GM21423 (cell line): Measurements from ENCODE around the gene EYS.

Experiments
- ATAC-seq: cut with Tn5 transposase; IDR thresholded peaks from one replicate; pipeline ENCODE4 v1.9.1; 2021; ENCODE audit warnings: mild to moderate bottlenecking, moderate library complexity; ENCODE audit not compliant: unreplicated experiment

EYS gene

GRCh38 chr6:65253041-65253440, 454.0 kb downstream of the EYS start:
- ATAC-seq, result no peak

- ATAC-seq, result no peak
Observed at GRCh38 chr6:65248101-65248610, 458.9 kb downstream of the EYS start.

GRCh38 chr6:65231616-65232015, 475.4 kb downstream of the EYS start:
- ATAC-seq, result no peak

- ATAC-seq, result no peak
Observed at GRCh38 chr6:65229825-65230224, 477.2 kb downstream of the EYS start.

- ATAC-seq, result no peak
Observed at GRCh38 chr6:65221153-65221552, 485.9 kb downstream of the EYS start.

GRCh38 chr6:65202738-65203137, 504.3 kb downstream of the EYS start:
- no peak for ATAC-seq

- ATAC-seq, result no peak
Observed at GRCh38 chr6:65199683-65200082, 507.3 kb downstream of the EYS start.

- no peak for ATAC-seq
Observed at GRCh38 chr6:65199121-65199520, 507.9 kb downstream of the EYS start.

- no peak for ATAC-seq
Observed at GRCh38 chr6:65191471-65191870, 515.6 kb downstream of the EYS start.

GRCh38 chr6:65189236-65189881, 517.7 kb downstream of the EYS start:
- ATAC-seq, result no peak

GRCh38 chr6:65186826-65187225, 520.2 kb downstream of the EYS start:
- no peak for ATAC-seq

GRCh38 chr6:65182681-65183080, 524.3 kb downstream of the EYS start:
- no peak for ATAC-seq

- ATAC-seq, result no peak
Observed at GRCh38 chr6:65170273-65170672, 536.8 kb downstream of the EYS start.

- no peak for ATAC-seq
Observed at GRCh38 chr6:65161661-65162060, 545.4 kb downstream of the EYS start.

- no peak for ATAC-seq
Observed at GRCh38 chr6:65157025-65157424, 550.0 kb downstream of the EYS start.

- ATAC-seq, result no peak
Observed at GRCh38 chr6:65155083-65155482, 551.9 kb downstream of the EYS start.

GRCh38 chr6:65149841-65150240, 557.2 kb downstream of the EYS start:
- ATAC-seq, result no peak

- no peak for ATAC-seq
Observed at GRCh38 chr6:65148839-65149238, 558.2 kb downstream of the EYS start.

GRCh38 chr6:65135567-65135966, 571.5 kb downstream of the EYS start:
- ATAC-seq, result no peak

GRCh38 chr6:65126667-65127066, 580.4 kb downstream of the EYS start:
- ATAC-seq, result no peak

GRCh38 chr6:65123521-65123920, 583.5 kb downstream of the EYS start:
- ATAC-seq, result no peak

GRCh38 chr6:65117817-65118409, 589.1 kb downstream of the EYS start:
- no peak for ATAC-seq

- ATAC-seq, result no peak
Observed at GRCh38 chr6:65116326-65116725, 590.7 kb downstream of the EYS start.
